ENCODE data around the gene TPGS1. TPM values are rescaled to one million over a fixed set of nuclear protein-coding genes. Genes with fewer than 3 reads are reported as not detected.

The TPGS1 gene
- polyA plus RNA-seq, 4 donors: 5.3 to 16.9 (median 9.5) TPM

GRCh38 chr19:513368-514165 is 6.3 kb downstream of the TPGS1 start:
- no peak for DNase-seq (ENCODE audit: low read depth in 4 of 4, low spot score in 3 of 4)

GRCh38 chr19:514166-514663 is 6.9 kb downstream of the TPGS1 start:
- DNase-seq (ENCODE audit: low read depth in 4 of 4, low spot score in 3 of 4): no peak

GRCh38 chr19:517721-518597 is 10.7 kb downstream of the TPGS1 start:
- peak in 3 of 4 donors; percentile 75 to 83 (median 77) for DNase-seq (ENCODE audit: low read depth in 4 of 4, low spot score in 3 of 4)

- DNase-seq (ENCODE audit: low read depth in 4 of 4, low spot score in 3 of 4): no peak
Observed at GRCh38 chr19:518598-519231, 11.4 kb downstream of the TPGS1 start.

- no peak for DNase-seq (ENCODE audit: low read depth in 4 of 4, low spot score in 3 of 4)
Observed at GRCh38 chr19:519449-519865, 12.2 kb downstream of the TPGS1 start.

GRCh38 chr19:522726-523125 is 15.4 kb downstream of the TPGS1 start:
- DNase-seq (ENCODE audit: low read depth in 4 of 4, low spot score in 3 of 4): no peak

- DNase-seq (ENCODE audit: low read depth in 4 of 4, low spot score in 3 of 4): no peak
Observed at GRCh38 chr19:524062-524674, 16.9 kb downstream of the TPGS1 start.

- no peak for DNase-seq (ENCODE audit: low read depth in 4 of 4, low spot score in 3 of 4)
Observed at GRCh38 chr19:525029-525428, 17.7 kb downstream of the TPGS1 start.

- no peak for DNase-seq (ENCODE audit: low read depth in 4 of 4, low spot score in 3 of 4)
Observed at GRCh38 chr19:525857-526419, 18.6 kb downstream of the TPGS1 start.

GRCh38 chr19:530134-531008 is 23.1 kb downstream of the TPGS1 start:
- DNase-seq (ENCODE audit: low read depth in 4 of 4, low spot score in 3 of 4): no peak

GRCh38 chr19:531009-531752 is 23.9 kb downstream of the TPGS1 start:
- DNase-seq (ENCODE audit: low read depth in 4 of 4, low spot score in 3 of 4): peak in 2 of 4 donors; percentile 73 to 78

- DNase-seq (ENCODE audit: low read depth in 4 of 4, low spot score in 3 of 4): no peak
Observed at GRCh38 chr19:531753-532560, 24.7 kb downstream of the TPGS1 start, which contains the start of gene CDC34. TSS of gene CDC34 (plus strand) at chr19:531760. CDS start at chr19:531932, 172 bp downstream.

- peak in 1 of 4 donors; percentile 53 for DNase-seq (ENCODE audit: low read depth in 4 of 4, low spot score in 3 of 4)
Observed at GRCh38 chr19:532561-533363, 25.5 kb downstream of the TPGS1 start.

- DNase-seq (ENCODE audit: low read depth in 4 of 4, low spot score in 3 of 4): no peak
Observed at GRCh38 chr19:533364-534058, 26.2 kb downstream of the TPGS1 start.

- DNase-seq (ENCODE audit: low read depth in 4 of 4, low spot score in 3 of 4): no peak
Observed at GRCh38 chr19:534088-534487, 26.8 kb downstream of the TPGS1 start.

Data from left renal pelvis (tissue), 4 donors.